ENCODE measurements around the gene TEX36.
"Not testable (repeated sequence)": the region's sequence is repeated elsewhere in the genome, so short reads cannot be mapped to it uniquely, and the experiment has no call there.

Gene TEX36

GRCh38 chr10:125631806-125632205 is 51.2 kb downstream of the TEX36 start:
- DNase-seq (ENCODE audit: low read depth): no peak

GRCh38 chr10:125629758-125630376 is 53.1 kb downstream of the TEX36 start:
- DNase-seq (ENCODE audit: low read depth): no peak

- no peak for DNase-seq (ENCODE audit: low read depth)
Measured at GRCh38 chr10:125628104-125629049, 54.6 kb downstream of the TEX36 start.

GRCh38 chr10:125627646-125628045 is 55.3 kb downstream of the TEX36 start:
- DNase-seq (ENCODE audit: low read depth): no peak

GRCh38 chr10:125626671-125627070 is 56.3 kb downstream of the TEX36 start:
- DNase-seq (ENCODE audit: low read depth): no peak

- no peak for DNase-seq (ENCODE audit: low read depth)
Measured at GRCh38 chr10:125625586-125625985, 57.4 kb downstream of the TEX36 start.

- DNase-seq (ENCODE audit: low read depth): no peak
Measured at GRCh38 chr10:125624800-125625199, 58.2 kb downstream of the TEX36 start.

- no peak for DNase-seq (ENCODE audit: low read depth)
Measured at GRCh38 chr10:125621052-125621451, 61.9 kb downstream of the TEX36 start.

- no peak for DNase-seq (ENCODE audit: low read depth)
Measured at GRCh38 chr10:125620401-125620800, 62.6 kb downstream of the TEX36 start.

GRCh38 chr10:125613062-125613461 is 69.9 kb downstream of the TEX36 start:
- not testable (repeated sequence) for DNase-seq (ENCODE audit: low read depth)

GRCh38 chr10:125611756-125612155 is 71.2 kb downstream of the TEX36 start:
- DNase-seq (ENCODE audit: low read depth): no peak

GRCh38 chr10:125611216-125611615 is 71.7 kb downstream of the TEX36 start:
- no peak for DNase-seq (ENCODE audit: low read depth)

- no peak for DNase-seq (ENCODE audit: low read depth)
Measured at GRCh38 chr10:125609859-125610258, 73.1 kb downstream of the TEX36 start.

- no peak for DNase-seq (ENCODE audit: low read depth)
Measured at GRCh38 chr10:125608474-125608873, 74.5 kb downstream of the TEX36 start.

GRCh38 chr10:125607689-125608290 is 75.2 kb downstream of the TEX36 start:
- no peak for DNase-seq (ENCODE audit: low read depth)

GRCh38 chr10:125606414-125607010 is 76.5 kb downstream of the TEX36 start:
- no peak for DNase-seq (ENCODE audit: low read depth)

All from activated gamma-delta T cell treated with anti-CD3 and anti-CD28 coated beads, Interleukin-2, amount 50 U/mL, for 16 hours (primary cell).